Natural killer cell treated with Interleukin-12 subunit alpha and Interleukin-12 subunit beta and Interleukin-15 and Interleukin-18, amount 100 ng/mL, for 72 hours (primary cell): ENCODE results near the gene TBC1D2B. TPM values are rescaled to one million over a fixed set of nuclear protein-coding genes. Genes with fewer than 3 reads are reported as not detected.
A peak's percentile ranks its signal among the peaks of the same experiment; 100 is the strongest.
"Not testable (repeated sequence)": the region's sequence is repeated elsewhere in the genome, so short reads cannot be mapped to it uniquely, and the experiment has no call there.

Experiments
- ATAC-seq, 2 donors: fragments of 150-1000 bp; cut with Tn5 transposase in 1 of 2; sonication (Bioruptor Pico), chemical (Tn5 transposase) in 1 of 2; 2 replicates each; pipeline ENCODE4 v1.10.0; 2021
- DNase-seq: peaks from one replicate; pipeline ENCODE4 v3.0.0; 2022; ENCODE audit warnings: low spot score
- H3K27ac Mint-ChIP-seq, 2 donors: 1 replicate in 1 of 2; 2 replicates in 1 of 2; pipeline ENCODE4 v1.8.0; 2022; ENCODE audit warnings: mixed read lengths in 2 of 2, mild to moderate bottlenecking in 1 of 2, moderate library complexity in 1 of 2
- H3K27me3 Mint-ChIP-seq, 2 donors: 1 replicate in 1 of 2; 2 replicates in 1 of 2; pipeline ENCODE4 v1.8.0; 2022; ENCODE audit warnings: mixed read lengths in 2 of 2
- H3K36me3 Mint-ChIP-seq: one replicate; pipeline ENCODE4 v1.8.0; 2022; ENCODE audit warnings: mixed read lengths
- H3K4me1 Mint-ChIP-seq, 2 donors: 1 replicate in 1 of 2; 2 replicates in 1 of 2; pipeline ENCODE4 v1.8.0; 2022; ENCODE audit warnings: low read depth in 2 of 2, mixed read lengths in 2 of 2, mild to moderate bottlenecking in 1 of 2
- H3K4me3 Mint-ChIP-seq: one replicate; pipeline ENCODE4 v1.8.0; 2022; ENCODE audit warnings: mixed read lengths
- H3K9me3 Mint-ChIP-seq: 2 replicates; pipeline ENCODE4 v1.8.0; 2022; ENCODE audit warnings: mixed read lengths
- total RNA-seq, 2 donors: library from RNA; stranded (reverse); gene quantifications; one replicate each; pipeline ENCODE4 v1.2.3, GENCODE V29; 2022

The TBC1D2B gene
- total RNA-seq, 2 donors from 2014 or later: 54.1 to 97.0 TPM

DNA sequence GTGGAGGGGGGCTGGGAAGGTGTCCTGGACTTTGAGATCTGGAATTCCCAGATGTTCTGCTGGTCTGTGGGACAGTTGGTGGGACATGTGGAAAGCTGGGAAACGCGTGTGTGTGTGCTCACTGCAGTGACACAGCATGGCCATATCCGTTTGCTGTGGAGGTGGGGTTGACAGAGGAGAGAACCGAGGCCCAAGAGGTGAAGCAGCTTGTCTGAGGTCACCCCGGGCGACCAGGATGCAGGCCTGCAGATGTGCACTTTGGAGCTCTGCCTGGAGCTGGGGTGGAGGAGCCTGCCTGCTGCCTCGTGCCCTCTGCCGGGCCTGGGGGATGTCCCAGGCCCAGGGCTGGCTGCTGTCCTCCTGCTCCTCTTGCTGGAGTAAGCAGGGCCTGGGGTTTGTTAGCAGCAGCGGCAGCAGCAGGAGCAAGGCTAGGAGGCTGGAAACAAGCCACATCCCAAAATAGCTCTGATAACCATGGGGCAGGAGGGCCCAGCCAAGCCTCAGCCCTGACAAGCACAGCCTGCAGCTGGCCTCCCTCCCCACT, 85.8 kb downstream of the TBC1D2B start:
- not testable (repeated sequence) for H3K27me3 Mint-ChIP-seq, DNase-seq, H3K36me3 Mint-ChIP-seq, H3K4me3 Mint-ChIP-seq, H3K9me3 Mint-ChIP-seq, ATAC-seq, H3K4me1 Mint-ChIP-seq
- peak overlapping the region in 1 of 2 donors; percentile 26 for H3K27ac Mint-ChIP-seq

- Mint-ChIP-seq H3K27me3 (peaks cover 0 to 3% of the 10 kb centered on the region in 2 donors), H3K4me3 (no peak overlapping the region), H3K9me3 (no peaks in the 10 kb centered on the region), H3K27ac (peak overlapping the region in 1 of 2 donors; percentile 26), H3K4me1 (peaks cover 0 to 6% of the 10 kb centered on the region in 2 donors), H3K36me3 (no peaks in the 10 kb centered on the region)
- no peak for ATAC-seq
- no peak for DNase-seq
Observed at GRCh38 chr15:77991029-77991406, 86.5 kb downstream of the TBC1D2B start.

DNA sequence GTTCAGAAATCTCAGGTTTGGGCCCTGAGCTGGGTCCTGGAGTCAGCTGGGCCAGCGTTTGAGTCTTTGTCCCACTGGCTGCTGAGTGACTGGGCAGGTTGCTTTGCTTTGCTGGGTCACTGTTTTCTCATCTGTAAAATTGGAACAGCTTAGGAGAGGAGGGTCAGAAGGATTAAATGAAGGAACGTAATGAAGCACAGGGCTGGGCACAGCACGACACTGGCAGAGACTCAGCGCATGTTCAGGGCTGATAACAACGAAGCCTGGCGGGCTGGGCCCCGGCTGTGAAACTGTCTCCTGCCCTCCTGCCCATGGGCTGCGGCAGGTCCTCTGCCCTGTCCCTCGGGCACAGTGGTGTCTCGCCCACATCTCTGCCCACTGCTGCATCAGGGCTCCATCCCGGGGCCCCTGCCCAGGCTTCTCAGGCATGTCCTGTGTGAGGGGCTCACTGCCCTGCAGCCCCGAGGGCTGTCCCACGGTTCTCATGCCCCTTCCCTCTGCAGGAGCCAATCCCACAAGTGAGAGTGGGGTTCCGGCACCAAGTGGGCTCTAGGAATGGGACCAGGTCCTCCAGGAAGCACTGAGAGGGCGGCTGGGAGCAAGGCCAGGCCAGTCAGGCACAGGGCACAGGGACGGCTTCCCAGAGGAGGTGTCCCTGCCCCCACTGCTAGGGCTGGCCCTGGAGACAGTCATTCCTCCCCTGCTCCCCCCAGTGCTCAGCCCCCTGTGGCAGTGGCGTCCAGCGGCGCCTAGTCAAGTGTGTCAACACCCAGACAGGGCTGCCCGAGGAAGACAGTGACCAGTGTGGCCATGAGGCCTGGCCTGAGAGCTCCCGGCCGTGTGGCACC, 88.0 kb downstream of the TBC1D2B start:
- H3K27ac Mint-ChIP-seq: no peak overlapping the region
- DNase-seq: no peak
- H3K27me3 Mint-ChIP-seq: peaks cover 0 to 3% of the 10 kb centered on the region in 2 donors
- peaks cover 0 to 6% of the 10 kb centered on the region in 2 donors for H3K4me1 Mint-ChIP-seq
- H3K36me3 Mint-ChIP-seq: no peaks in the 10 kb centered on the region
- H3K9me3 Mint-ChIP-seq: no peaks in the 10 kb centered on the region
- H3K4me3 Mint-ChIP-seq: no peak overlapping the region
- ATAC-seq: no peak

- no peak for DNase-seq
- no peak overlapping the region for H3K4me3 Mint-ChIP-seq
- no peak overlapping the region for H3K27ac Mint-ChIP-seq
- no peaks in the 10 kb centered on the region for H3K36me3 Mint-ChIP-seq
- ATAC-seq: peak; percentile 1 to 4
- no peaks in the 10 kb centered on the region for H3K9me3 Mint-ChIP-seq
- peaks cover 0 to 6% of the 10 kb centered on the region in 2 donors for H3K4me1 Mint-ChIP-seq
- peaks cover 0 to 6% of the 10 kb centered on the region in 2 donors for H3K27me3 Mint-ChIP-seq
Observed at GRCh38 chr15:77988347-77989295, 88.9 kb downstream of the TBC1D2B start.

DNA sequence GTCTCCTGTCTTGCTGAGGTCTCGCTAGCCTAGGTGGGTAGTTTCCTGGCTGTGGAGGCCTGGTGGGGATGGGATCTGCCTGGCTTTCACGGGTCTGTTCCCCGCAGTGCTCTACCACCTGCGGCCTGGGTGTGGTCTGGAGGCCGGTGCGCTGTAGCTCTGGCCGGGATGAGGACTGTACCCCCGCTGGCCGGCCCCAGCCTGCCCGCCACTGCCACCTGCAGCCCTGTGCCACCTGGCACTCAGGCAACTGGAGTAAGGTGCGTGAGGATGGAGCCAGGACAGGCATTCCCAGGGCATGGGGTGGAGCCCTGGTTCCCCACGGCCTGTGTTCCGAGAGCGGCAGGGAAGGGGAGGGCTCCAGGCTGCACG, 89.8 kb downstream of the TBC1D2B start:
- not testable (repeated sequence) for H3K4me3 Mint-ChIP-seq, H3K27ac Mint-ChIP-seq, H3K9me3 Mint-ChIP-seq, H3K27me3 Mint-ChIP-seq, H3K4me1 Mint-ChIP-seq, H3K36me3 Mint-ChIP-seq, DNase-seq, ATAC-seq

DNA sequence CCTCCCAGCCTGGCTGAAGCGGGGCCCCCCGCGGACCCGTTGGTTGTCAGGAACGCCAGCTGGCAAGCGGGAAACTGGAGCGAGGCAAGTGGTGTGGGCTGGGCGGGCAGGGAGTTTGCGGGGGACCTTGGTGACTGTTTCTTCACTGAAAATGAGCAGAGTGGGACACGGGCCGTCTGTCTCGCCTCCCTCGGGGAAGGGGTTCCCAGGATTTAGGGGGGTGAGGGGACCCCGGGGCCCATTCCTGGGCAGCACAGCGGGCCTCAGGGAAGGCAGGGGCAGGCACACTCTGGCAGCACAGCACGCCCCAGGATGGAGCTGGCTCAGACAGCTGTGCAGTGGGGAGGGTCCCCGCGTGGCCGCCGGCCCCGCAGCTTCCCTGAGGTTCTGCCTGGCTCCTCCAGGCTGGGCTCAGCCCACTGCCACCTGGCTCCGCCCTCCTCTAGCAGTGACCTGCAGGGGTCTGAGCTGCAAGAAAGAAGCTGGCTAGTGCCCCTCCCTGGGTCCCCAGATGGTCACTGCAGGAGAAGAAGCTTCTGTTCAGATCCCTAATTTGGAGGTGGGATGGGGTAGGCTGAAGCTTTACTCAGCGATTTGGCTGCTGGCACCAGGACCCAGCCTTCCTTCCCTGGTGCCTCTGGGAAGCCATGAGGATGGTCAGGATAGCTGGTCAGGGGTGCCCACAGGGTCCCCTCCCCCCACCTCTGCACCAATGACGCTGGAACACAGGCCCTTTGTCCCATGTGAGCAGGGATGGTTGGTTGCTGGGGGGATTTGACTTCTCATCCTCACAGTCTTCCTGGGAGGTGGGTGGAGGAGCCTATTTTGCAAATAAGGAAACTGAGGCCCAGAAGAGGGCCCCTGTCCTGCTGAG, 90.4 kb downstream of the TBC1D2B start:
- Mint-ChIP-seq H3K36me3 (no peaks in the 10 kb centered on the region), H3K4me1 (peaks cover 0 to 6% of the 10 kb centered on the region in 2 donors), H3K27ac (no peak overlapping the region), H3K27me3 (peaks cover 0 to 9% of the 10 kb centered on the region in 2 donors), H3K9me3 (no peaks in the 10 kb centered on the region), H3K4me3 (no peak overlapping the region)
- ATAC-seq (no peak), DNase-seq (no peak)

GRCh38 chr15:77985931-77986480, 91.5 kb downstream of the TBC1D2B start:
- Mint-ChIP-seq H3K4me3 (no peak overlapping the region), H3K36me3 (no peaks in the 10 kb centered on the region), H3K9me3 (no peaks in the 10 kb centered on the region), H3K27ac (no peak overlapping the region), H3K27me3 (peaks cover 0 to 9% of the 10 kb centered on the region in 2 donors), H3K4me1 (peaks cover 0 to 4% of the 10 kb centered on the region in 2 donors)
- ATAC-seq (no peak), DNase-seq (no peak)

- H3K27me3 Mint-ChIP-seq: peaks cover 0 to 9% of the 10 kb centered on the region in 2 donors
- no peak for ATAC-seq
- H3K9me3 Mint-ChIP-seq: no peaks in the 10 kb centered on the region
- H3K36me3 Mint-ChIP-seq: no peaks in the 10 kb centered on the region
- no peak for DNase-seq
- H3K4me1 Mint-ChIP-seq: no peaks in the 10 kb centered on the region
- no peak overlapping the region for H3K4me3 Mint-ChIP-seq
- H3K27ac Mint-ChIP-seq: no peak overlapping the region
Observed at GRCh38 chr15:77985031-77985930, 92.2 kb downstream of the TBC1D2B start.

DNA sequence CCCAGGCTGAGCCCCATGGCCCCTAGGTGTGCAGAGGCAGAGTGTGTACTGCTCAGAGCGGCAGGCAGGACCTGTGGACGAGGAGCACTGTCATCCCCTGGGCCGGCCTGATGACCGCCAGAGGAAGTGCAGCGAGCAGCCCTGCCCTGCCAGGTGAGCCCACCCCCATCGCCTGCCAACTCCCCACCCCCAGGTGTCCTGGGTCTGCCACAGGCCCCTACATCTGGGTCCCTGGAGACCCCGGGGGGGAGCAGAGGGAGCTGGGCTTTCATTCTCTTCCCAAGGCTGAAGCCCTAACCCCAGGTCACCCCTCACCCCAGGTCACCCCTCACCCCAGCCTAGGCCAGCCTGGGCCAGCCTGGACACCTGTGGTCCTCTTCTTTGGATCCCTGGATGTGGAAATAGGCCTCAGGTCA, 93.1 kb downstream of the TBC1D2B start:
- H3K4me3 Mint-ChIP-seq: no peak overlapping the region
- no peaks in the 10 kb centered on the region for H3K4me1 Mint-ChIP-seq
- ATAC-seq (no peak), DNase-seq (no peak)
- H3K36me3 Mint-ChIP-seq: no peaks in the 10 kb centered on the region
- H3K27me3 Mint-ChIP-seq: peaks cover 0 to 9% of the 10 kb centered on the region in 2 donors
- H3K9me3 Mint-ChIP-seq: no peaks in the 10 kb centered on the region
- H3K27ac Mint-ChIP-seq: no peak overlapping the region

- H3K4me1 Mint-ChIP-seq: no peaks in the 10 kb centered on the region
- no peak for DNase-seq
- H3K27me3 Mint-ChIP-seq: peaks cover 0 to 9% of the 10 kb centered on the region in 2 donors
- no peak overlapping the region for H3K4me3 Mint-ChIP-seq
- ATAC-seq: no peak
- H3K36me3 Mint-ChIP-seq: no peaks in the 10 kb centered on the region
- H3K27ac Mint-ChIP-seq: no peak overlapping the region
- no peaks in the 10 kb centered on the region for H3K9me3 Mint-ChIP-seq
Observed at GRCh38 chr15:77983708-77984445, 93.6 kb downstream of the TBC1D2B start.

- H3K27me3 Mint-ChIP-seq: peaks cover 0 to 9% of the 10 kb centered on the region in 2 donors
- no peak overlapping the region for H3K27ac Mint-ChIP-seq
Observed at GRCh38 chr15:77983091-77983707, 94.3 kb downstream of the TBC1D2B start.

More at GRCh38 chr15:77983091-77983707, 94.3 kb downstream of the TBC1D2B start:
- no peak for DNase-seq
- no peak for ATAC-seq
- Mint-ChIP-seq H3K9me3 (no peaks in the 10 kb centered on the region), H3K4me1 (no peaks in the 10 kb centered on the region), H3K4me3 (no peak overlapping the region), H3K36me3 (no peaks in the 10 kb centered on the region)
